GM21576 (cell line): Measurements from ENCODE around the gene CD40.

ENCODE experiments used
- ATAC-seq: cut with Tn5 transposase; IDR thresholded peaks from one replicate; pipeline ENCODE4 v1.9.1; 2021; ENCODE audit warnings: mild to moderate bottlenecking, moderate library complexity; ENCODE audit not compliant: unreplicated experiment

Gene CD40

GRCh38 chr20:46121184-46121930, 3.2 kb downstream of the CD40 start:
- no peak for ATAC-seq

DNA sequence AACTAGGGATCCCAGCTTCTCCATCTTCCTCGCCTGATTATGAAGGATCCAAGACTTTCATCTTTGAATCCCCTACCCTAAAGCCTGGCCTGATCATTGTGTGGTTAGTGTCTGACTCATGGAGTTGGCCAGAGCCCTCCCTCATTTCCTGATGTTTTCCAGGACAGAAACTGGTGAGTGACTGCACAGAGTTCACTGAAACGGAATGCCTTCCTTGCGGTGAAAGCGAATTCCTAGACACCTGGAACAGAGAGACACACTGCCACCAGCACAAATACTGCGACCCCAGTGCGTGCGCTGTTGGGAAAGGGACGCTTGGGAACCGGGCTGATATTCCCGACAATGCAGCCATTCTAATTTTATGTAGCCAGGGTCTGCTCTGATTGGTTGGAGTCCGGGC, 4.0 kb downstream of the CD40 start:
- ATAC-seq: no peak

DNA sequence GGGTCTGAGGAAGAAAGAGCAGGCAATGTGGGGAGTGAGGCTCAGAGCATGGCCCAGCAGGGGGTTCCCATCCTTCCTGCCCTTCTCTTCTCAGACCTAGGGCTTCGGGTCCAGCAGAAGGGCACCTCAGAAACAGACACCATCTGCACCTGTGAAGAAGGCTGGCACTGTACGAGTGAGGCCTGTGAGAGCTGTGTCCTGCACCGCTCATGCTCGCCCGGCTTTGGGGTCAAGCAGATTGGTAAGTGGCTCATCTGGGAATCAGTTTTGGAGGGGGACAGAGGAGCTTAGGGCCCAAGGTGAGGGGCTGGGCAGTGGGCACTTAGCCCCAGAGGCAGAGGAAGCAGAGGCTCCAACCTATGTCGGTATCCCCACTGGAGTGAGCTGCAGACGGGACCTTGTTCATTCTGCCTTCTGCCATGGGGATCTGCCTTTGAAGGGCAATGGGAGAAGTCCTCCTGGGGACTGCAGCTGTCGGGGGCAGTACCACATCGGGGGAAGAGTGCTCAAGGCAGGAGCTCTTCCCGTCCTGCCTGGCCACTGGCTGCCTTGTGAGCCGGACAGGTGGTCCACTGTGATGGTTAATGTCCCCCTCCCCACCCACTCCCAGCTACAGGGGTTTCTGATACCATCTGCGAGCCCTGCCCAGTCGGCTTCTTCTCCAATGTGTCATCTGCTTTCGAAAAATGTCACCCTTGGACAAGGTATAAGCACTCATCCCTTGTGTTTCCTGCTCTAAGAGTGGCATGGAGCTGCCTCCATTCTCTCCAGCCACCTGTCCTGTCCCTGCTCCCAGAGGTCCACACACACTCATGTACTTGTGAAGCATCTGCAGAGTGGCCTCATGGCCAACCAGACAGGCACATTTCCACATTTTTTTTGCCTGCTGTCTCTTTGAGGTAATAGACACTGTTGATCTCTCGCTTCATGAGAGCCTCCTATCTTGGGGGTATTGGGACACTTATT, 4.7 kb downstream of the CD40 start:
- no peak for ATAC-seq

- ATAC-seq: no peak
Measured at GRCh38 chr20:46123482-46124245, 5.5 kb downstream of the CD40 start.

DNA sequence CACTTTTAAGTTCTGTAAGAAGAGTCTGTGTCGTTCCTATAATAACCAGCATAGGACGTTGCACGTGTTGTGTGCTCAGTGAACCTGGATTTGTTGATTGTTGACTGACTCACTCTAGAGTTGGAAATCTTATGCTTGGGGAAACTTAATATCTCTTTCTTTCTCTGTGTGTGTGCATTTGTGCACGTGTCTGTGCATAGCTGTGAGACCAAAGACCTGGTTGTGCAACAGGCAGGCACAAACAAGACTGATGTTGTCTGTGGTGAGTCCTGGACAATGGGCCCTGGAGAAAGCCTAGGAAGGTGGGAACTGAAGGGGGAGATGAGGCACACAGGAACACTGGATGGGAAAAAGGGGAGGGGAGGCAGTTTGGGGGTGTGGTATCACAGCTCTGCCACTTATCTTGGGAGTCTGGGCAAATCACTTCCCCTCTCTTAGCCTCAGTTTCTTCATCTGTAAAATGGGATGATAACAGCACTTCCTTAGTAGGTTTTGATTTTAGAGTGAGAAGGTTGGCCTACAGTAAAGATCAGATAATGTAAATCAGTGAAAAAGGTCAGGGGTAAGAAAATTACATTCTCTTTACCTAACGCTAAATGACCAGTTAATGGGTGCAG, 8.4 kb downstream of the CD40 start:
- ATAC-seq: no peak

GRCh38 chr20:46127396-46128010, 9.4 kb downstream of the CD40 start:
- ATAC-seq: no peak

GRCh38 chr20:46128310-46129151, 10.4 kb downstream of the CD40 start:
- ATAC-seq: no peak

- no peak for ATAC-seq
Measured at GRCh38 chr20:46129955-46130481, 11.9 kb downstream of the CD40 start.

DNA sequence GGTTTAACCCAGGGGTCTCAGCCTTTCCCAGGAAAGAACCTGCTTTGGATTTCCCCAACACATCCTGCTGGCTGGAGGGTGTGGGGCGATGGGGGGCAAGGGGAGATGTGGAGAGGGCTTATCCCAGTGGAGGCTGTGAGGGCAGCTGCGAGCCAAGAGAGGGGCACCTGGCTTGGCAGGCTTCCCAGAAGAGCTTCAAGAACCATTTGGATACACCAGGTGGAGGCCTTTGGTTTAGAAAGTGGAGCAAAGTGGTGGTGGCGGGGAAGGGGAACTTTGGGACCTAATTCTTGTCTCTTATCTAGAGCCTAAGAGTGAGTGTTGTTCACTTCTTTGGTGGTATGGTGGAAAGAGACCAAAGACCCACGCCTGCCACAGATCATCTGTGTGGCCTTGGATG, 12.4 kb downstream of the CD40 start:
- ATAC-seq: no peak

GRCh38 chr20:46131396-46131795, 13.3 kb downstream of the CD40 start:
- no peak for ATAC-seq

DNA sequence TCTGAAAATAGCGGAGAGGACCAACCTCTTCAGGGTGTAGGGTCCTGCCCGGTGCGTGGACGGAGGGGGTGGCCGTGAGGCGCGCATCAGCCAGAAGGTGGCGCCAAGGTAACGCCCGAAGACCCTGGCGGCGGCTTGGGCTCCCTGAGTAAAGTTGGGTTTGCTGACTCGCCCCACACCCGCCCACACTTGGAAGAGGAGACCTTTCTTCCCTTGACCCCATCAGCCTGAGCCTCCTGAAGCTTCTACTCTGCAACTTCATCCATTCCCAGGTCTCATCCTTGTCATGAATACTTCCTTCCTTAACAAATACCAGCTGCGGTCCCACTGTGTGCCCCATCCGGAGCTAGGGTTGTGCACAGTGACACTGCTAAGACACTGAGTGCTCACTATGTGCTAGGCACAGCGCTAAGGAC, 14.6 kb downstream of the CD40 start:
- ATAC-seq: no peak

DNA sequence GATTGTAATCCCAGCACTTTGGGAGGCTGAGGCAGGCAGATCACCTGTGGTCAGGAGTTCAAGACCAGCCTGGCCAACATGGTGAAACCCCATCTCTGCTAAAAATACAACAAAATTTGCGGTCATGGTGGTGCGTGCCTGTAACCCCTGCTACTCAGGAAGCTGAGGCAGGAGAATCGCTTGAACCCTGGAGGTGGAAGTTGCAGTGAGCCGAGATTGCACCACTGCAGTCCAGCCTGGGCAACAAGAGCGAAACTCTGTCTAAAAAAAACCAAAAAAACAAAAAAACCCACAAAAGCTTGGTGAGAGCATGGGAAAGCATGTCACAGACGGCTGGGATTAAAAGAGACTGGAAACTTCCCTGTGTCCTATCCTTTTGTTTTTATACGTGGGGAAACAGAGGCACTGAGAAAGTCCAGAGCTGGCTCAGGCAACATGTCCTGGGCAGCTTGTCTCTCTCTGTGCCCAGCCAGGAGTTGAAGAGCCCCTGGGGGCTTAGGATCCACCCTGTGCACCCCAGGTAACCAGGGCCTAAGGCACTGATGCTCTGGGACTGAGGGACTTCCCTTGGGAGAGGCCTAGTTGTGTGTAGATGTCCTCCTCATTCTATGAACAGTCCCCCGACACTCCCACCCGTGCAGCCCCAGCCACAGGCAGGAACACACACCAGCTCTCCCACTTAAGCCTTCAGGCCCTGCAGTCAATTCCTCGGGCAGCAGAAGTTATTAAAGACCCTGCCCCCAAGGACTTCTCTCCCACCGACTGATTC, 16.0 kb downstream of the CD40 start:
- ATAC-seq: no peak

DNA sequence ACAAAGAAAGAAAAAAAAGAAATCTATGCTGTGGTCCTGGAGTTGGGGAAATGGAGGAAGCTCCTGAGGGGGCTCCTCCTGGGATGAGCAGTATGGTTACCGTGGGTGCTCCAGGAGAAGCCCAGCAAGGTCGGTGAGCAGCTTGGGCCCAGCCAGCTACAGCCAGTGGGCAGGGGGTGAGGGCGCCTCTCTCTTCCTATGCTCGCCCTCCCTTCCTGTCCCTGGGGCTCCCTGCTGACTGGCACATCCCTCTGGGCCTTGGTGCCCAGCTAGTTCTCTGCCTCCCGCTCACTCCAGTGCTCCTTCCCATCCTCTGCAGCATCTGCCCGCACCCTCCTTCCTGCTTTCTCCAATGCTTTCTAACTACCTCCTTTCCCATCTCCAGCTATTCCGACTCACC, 16.6 kb downstream of the CD40 start:
- ATAC-seq: no peak

DNA sequence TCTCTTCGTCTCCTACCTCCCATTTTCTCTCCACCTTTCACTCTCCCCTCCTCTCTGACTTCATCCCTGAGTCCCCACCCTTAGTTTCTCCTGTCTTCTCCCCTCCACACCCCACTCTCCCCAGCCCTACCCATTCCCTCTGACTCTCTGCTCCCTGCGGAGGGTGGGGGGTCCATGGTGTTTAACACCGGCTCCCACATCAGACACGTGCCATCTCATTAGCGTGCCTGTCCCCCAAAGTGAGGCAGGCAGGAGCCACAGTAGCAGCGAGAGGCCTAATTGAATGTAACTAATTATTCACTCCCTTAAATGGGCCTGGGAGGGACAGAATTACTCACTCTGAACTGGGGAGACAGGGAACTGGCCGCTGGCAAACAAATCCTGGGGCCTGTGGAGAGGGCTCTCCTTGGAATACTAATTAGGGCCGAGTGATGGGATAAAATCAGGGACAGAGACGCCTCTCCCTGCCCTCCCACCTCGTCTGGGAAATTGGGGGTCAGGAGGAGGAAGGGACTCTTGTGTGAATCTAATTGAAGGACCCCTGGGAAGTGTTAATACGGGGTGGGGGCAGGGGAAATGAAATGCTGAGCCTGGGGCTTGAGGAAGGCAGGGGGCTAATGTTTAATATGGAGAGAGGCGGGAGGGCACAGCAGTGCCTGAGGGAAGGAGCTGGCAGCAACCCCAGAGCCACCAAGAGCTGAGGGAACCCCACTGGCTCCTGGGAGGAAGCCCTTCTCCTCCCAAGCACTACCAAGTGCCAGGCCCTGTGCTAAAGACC, 17.9 kb downstream of the CD40 start:
- no peak for ATAC-seq

DNA sequence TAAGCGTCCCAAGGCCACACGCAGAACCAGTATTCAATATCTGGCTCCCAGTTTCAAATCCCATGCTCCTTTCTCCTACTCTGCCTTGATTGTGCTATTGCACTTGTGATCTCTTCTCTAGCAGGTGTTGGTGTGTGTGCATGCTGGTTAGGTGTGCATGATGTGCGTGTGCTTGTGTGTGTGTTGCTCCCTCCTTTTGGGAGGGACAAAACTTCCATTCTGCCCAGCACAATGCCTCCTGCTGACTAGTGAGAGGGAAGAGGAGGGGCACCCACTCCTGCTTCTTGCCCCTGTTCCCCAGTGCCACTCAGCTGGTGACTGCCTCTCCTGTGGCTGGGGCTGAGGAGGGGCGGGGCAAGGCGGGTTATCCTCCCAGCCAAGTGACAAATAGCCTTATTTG, 19.7 kb downstream of the CD40 start:
- no peak for ATAC-seq

DNA sequence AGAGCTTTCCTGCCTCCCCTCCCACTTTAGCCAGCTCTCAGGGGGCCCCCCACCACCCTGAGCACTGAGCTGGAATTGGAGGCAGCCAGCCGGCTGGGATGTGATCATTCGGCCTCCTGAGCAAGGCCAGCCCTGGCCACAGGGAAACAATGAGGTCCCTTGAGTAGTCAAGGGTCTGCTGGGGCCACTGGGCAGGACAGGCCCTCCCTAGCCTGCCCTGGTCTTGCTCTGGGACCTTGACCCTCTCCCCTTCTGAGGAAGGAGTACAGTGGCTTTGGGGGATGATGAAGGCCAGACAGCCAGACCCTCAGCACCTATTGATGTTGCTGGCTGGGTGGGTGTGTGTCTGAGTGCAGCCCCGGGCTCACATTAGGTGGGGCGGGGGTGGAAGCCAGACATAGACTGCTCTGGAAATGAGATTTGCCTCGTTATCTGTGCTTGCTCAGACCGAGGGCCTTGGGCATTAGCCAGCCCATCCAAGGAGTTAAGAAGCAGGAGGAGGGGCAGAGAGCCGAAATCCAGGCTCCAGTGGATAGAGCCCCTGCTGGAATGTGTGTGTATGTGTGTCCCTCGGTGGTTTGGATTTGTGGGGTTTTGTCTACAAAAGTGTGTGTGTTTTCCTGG, 21.3 kb downstream of the CD40 start:
- ATAC-seq: no peak

- ATAC-seq: no peak
Measured at GRCh38 chr20:46139908-46140482, 21.9 kb downstream of the CD40 start.
